ENCODE measurements around the gene RBMX.

Gene RBMX

DNA sequence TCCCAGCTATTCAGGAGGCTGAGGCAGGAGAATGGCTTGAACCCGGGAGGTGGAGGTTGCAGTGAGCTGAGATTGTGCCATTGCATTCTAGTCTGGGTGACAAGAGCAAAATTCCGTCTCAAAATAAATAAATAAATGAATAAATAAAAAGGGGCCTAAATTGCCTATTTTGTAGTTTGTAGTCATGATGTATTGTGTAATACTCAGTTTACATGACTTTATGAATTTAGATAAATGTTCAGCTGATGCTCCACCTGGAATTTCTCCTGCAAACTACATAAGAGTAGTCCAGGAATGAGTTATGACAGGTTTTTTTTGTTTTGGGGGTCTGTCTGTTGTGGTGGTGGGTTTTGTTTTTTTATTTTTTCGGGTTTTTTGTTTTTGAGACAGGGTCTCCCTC lies 31.1 kb downstream of the RBMX start:
- FAIRE-seq = no peak
- DNase-seq (ENCODE audit: low spot score) = no peak

- no peak for FAIRE-seq
- DNase-seq (ENCODE audit: low spot score) = no peak
Observed at GRCh38 chrX:136847874-136848273, 32.7 kb downstream of the RBMX start.

- FAIRE-seq (no peak), DNase-seq (ENCODE audit: low spot score) (no peak)
Observed at GRCh38 chrX:136839196-136839595, 41.3 kb downstream of the RBMX start.

- FAIRE-seq (no peak), DNase-seq (ENCODE audit: low spot score) (no peak)
Observed at GRCh38 chrX:136835761-136836160, 44.8 kb downstream of the RBMX start.

- no peak for FAIRE-seq
- DNase-seq (ENCODE audit: low spot score) = no peak
Observed at GRCh38 chrX:136829413-136829812, 51.1 kb downstream of the RBMX start.

GRCh38 chrX:136828830-136829229 lies 51.7 kb downstream of the RBMX start:
- DNase-seq (ENCODE audit: low spot score) = no peak
- no peak for FAIRE-seq

- FAIRE-seq = no peak
- no peak for DNase-seq (ENCODE audit: low spot score)
Observed at GRCh38 chrX:136827026-136827425, 53.5 kb downstream of the RBMX start.

- FAIRE-seq (no peak), DNase-seq (ENCODE audit: low spot score) (no peak)
Observed at GRCh38 chrX:136825771-136826170, 54.8 kb downstream of the RBMX start.

Measured in urothelium cell line (cell line).